GM12878 (cell line): ENCODE results near the gene AIFM3. TPM values are rescaled to one million over a fixed set of nuclear protein-coding genes. Genes with fewer than 3 reads are reported as not detected.
A peak's percentile ranks its signal among the peaks of the same experiment; 100 is the strongest.

Experiments used
- CHD1 ChIP-seq: IDR thresholded peaks from 2 replicates; pipeline ENCODE4 v1.6.1; 2012; ENCODE audit warnings: low read depth, low read length, improper control_type of control experiment
- DPF2 ChIP-seq: fragments of 450-650 bp; IDR thresholded peaks from 2 replicates; pipeline ENCODE4 v1.6.1; 2017; ENCODE audit warnings: mild to moderate bottlenecking
- E2F4 ChIP-seq: IDR thresholded peaks from 2 replicates; pipeline ENCODE4 v1.6.1; 2012; ENCODE audit warnings: low read depth, low read length, improper control_type of control experiment
- LARP7 ChIP-seq: fragments of 450-650 bp; IDR thresholded peaks from 2 replicates; pipeline ENCODE4 v1.6.1; 2017; ENCODE audit warnings: mild to moderate bottlenecking
- MYC ChIP-seq: IDR thresholded peaks from 2 replicates; pipeline ENCODE4 v1.6.1; 2011; ENCODE audit warnings: mild to moderate bottlenecking, low read length, moderate library complexity, inconsistent platforms; ENCODE audit not compliant: insufficient read depth, insufficient replicate concordance, insufficient read length, severe bottlenecking
- NFYB ChIP-seq: IDR thresholded peaks from 2 replicates; pipeline ENCODE4 v1.6.1; 2011; ENCODE audit warnings: low read depth, mild to moderate bottlenecking, low read length, improper control_type of control experiment, moderate library complexity; ENCODE audit not compliant: insufficient read depth
- NKRF ChIP-seq: fragments of 450-650 bp; conservative IDR thresholded peaks from 2 replicates; pipeline ENCODE4 v1.6.1; 2017; ENCODE audit warnings: mild to moderate bottlenecking, moderate library complexity
- PAX5 ChIP-seq: IDR thresholded peaks from 2 replicates; pipeline ENCODE4 v1.6.1; 2011; ENCODE audit warnings: low read depth, low read length, borderline replicate concordance
- PKNOX1 ChIP-seq: fragments of 450-650 bp; IDR thresholded peaks from 2 replicates; pipeline ENCODE4 v1.6.1; 2016; ENCODE audit warnings: mild to moderate bottlenecking
- POLR2AphosphoS2 ChIP-seq: IDR thresholded peaks from 2 replicates; pipeline ENCODE4 v1.6.1; 2011; ENCODE audit warnings: low read depth, mild to moderate bottlenecking, low read length, improper control_type of control experiment, moderate library complexity
- RUNX3 ChIP-seq: IDR thresholded peaks from 2 replicates; pipeline ENCODE4 v1.6.1; 2012; ENCODE audit warnings: low read length, inconsistent platforms
- SMAD5 ChIP-seq: IDR thresholded peaks from 2 replicates; pipeline ENCODE4 v1.6.1; 2016; ENCODE audit warnings: antibody characterized with exemption, low read depth
- STAT1 ChIP-seq: fragments of 450-650 bp; conservative IDR thresholded peaks from 2 replicates; pipeline ENCODE4 v1.6.1; 2014; ENCODE audit warnings: antibody characterized with exemption, mild to moderate bottlenecking
- TCF7 ChIP-seq: IDR thresholded peaks from 2 replicates; pipeline ENCODE4 v1.6.1; 2014; ENCODE audit warnings: antibody characterized with exemption, borderline replicate concordance
- ZBTB4 ChIP-seq: fragments of 450-650 bp; formaldehyde crosslinking; IDR thresholded peaks from 2 replicates; pipeline ENCODE4 v1.4.0; 2022; ENCODE audit warnings: mild to moderate bottlenecking, moderate library complexity
- ZNF24 ChIP-seq: fragments of 450-650 bp; IDR thresholded peaks from 2 replicates; pipeline ENCODE4 v1.6.1; 2017; ENCODE audit warnings: antibody characterized with exemption, mild to moderate bottlenecking
- polyA plus RNA-seq, 11 experiments: library from polyadenylated mRNA; depleted of rRNA in 4 of 11; unstranded in 6 of 11; stranded (reverse) in 5 of 11; fragments of >200 nt; fragmentation: Nextera tagmentation in 4 of 11; fragmentation: Illumina TruSeq in 1 of 11; extraction: Ambion mirVana in 4 of 11; extraction: Trizol in 1 of 11; gene quantifications; 1 replicate in 1 of 11; 2 replicates in 10 of 11; pipeline versions ENCODE4 v1.2.1 to v1.2.3, GENCODE V29; 2011 to 2016; ENCODE audit warnings: inconsistent platforms in 2 of 11, missing spikeins in 2 of 11, low read depth in 1 of 11
- total RNA-seq, 4 experiments: library from RNA; depleted of rRNA in 3 of 4; stranded (reverse); fragments of >200 nt in 3 of 4; fragmentation: Illumina TruSeq in 1 of 4; extraction: Trizol in 1 of 4; gene quantifications; 2 replicates each; pipeline versions ENCODE4 v1.2.1 to v1.2.3, GENCODE V29; 2013 to 2021
- TF ChIP-seq, protein P1 (sequence below): fragments of 150-350 bp; IDR thresholded peaks from 2 replicates; pipeline ENCODE4 v1.6.1; 2016; ENCODE audit warnings: low read depth, low read length

AIFM3 gene
- total and polyA plus RNA-seq, 10 of the 15 experiments (the other 5 are each of a cell fraction or from before 2014, with no cell fraction given), result 0.06 to 0.34 (median 0.21) TPM; not detected in 6

DNA sequence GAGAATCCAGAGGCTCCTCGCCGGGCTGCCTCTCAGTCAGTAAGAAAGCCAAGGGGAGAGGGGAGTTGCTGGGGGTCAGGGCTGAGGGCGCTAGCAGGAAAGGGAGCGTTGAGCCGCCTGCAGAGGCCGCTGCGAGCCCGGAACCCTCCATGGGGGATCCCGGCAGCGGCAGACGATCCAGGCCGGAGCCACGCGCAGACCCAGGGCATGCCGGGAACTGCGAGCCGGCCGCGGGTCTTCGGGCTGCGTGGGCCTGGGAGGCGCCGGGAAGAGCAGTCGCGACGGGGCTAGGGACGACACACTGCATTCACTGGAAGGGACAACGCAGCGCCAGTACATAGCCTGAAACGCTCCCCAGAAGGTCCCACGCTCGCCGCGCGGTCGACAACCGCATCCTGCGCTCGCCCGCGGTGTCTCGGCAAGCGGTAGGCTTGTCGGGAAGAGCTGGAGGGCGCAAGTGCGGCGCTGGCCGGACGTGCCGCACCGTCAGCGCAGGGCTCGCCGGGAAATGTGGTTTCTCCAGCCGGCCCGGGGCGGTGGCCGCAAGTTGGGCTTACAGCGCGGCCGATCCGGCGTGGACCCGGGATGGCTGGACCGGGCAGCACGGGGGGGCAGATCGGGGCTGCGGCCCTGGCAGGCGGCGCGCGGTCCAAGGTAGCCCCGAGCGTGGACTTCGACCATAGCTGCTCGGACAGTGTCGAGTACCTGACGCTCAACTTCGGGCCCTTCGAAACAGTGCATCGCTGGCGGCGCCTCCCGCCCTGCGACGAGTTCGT is 14.9 kb downstream of the AIFM3 start, which contains the start of gene LZTR1 (continued):
- TF ChIP-seq DPF2, result peak; percentile 84; the same call in 1 of the 2 replicates
- TF ChIP-seq E2F4, result no peak
- no peak for TF ChIP-seq NFYB
- TF ChIP-seq POLR2AphosphoS2, result peak; percentile 64; the same call in 1 of the 2 replicates
- peak; percentile 72; the same call in 1 of the 2 replicates for TF ChIP-seq NKRF
- peak; percentile 91 for TF ChIP-seq SMAD5
- TF ChIP-seq ZNF24, result no peak
- no peak; the same call in 1 of the 2 replicates for TF ChIP-seq CHD1
- TF ChIP-seq RUNX3, result peak; percentile 86
- peak; percentile 75 for TF ChIP-seq LARP7
- peak; percentile 21; the same call in 1 of the 2 replicates for TF ChIP-seq PKNOX1
- TF ChIP-seq MYC, result peak; percentile 78
- no peak for TF ChIP-seq ZBTB4
- TF ChIP-seq PAX5, result peak; percentile 8; the same call in 1 of the 2 replicates
- no peak for TF ChIP-seq STAT1
- no peak for TF ChIP-seq TCF7
- TF ChIP-seq, protein P1, sequence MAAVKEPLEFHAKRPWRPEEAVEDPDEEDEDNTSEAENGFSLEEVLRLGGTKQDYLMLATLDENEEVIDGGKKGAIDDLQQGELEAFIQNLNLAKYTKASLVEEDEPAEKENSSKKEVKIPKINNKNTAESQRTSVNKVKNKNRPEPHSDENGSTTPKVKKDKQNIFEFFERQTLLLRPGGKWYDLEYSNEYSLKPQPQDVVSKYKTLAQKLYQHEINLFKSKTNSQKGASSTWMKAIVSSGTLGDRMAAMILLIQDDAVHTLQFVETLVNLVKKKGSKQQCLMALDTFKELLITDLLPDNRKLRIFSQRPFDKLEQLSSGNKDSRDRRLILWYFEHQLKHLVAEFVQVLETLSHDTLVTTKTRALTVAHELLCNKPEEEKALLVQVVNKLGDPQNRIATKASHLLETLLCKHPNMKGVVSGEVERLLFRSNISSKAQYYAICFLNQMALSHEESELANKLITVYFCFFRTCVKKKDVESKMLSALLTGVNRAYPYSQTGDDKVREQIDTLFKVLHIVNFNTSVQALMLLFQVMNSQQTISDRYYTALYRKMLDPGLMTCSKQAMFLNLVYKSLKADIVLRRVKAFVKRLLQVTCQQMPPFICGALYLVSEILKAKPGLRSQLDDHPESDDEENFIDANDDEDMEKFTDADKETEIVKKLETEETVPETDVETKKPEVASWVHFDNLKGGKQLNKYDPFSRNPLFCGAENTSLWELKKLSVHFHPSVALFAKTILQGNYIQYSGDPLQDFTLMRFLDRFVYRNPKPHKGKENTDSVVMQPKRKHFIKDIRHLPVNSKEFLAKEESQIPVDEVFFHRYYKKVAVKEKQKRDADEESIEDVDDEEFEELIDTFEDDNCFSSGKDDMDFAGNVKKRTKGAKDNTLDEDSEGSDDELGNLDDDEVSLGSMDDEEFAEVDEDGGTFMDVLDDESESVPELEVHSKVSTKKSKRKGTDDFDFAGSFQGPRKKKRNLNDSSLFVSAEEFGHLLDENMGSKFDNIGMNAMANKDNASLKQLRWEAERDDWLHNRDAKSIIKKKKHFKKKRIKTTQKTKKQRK, result no peak
